Skeletal muscle satellite cell (primary cell): ENCODE data around the gene SOCS2.

ENCODE experiments used
- H3K27me3 ChIP-seq: 2 replicates; pipeline ENCODE4 v1.7.0; 2013; ENCODE audit warnings: low read length; ENCODE audit not compliant: control insufficient read depth, insufficient read depth
- H3K36me3 ChIP-seq: 2 replicates; pipeline ENCODE4 v1.7.0; 2013; ENCODE audit warnings: mild to moderate bottlenecking, control low read depth, low read length; ENCODE audit not compliant: insufficient read depth
- H3K4me1 ChIP-seq: 2 replicates; pipeline ENCODE4 v1.7.0; 2013; ENCODE audit warnings: low read length; ENCODE audit not compliant: control insufficient read depth, insufficient read depth
- H3K4me2 ChIP-seq: 2 replicates; pipeline ENCODE4 v1.7.0; 2013; ENCODE audit warnings: mild to moderate bottlenecking, low read length
- H3K4me3 ChIP-seq: 2 replicates; pipeline ENCODE4 v1.7.0; 2013; ENCODE audit warnings: low read length
- H3K9ac ChIP-seq: 2 replicates; pipeline ENCODE4 v1.7.0; 2013; ENCODE audit warnings: mild to moderate bottlenecking, low read depth, low read length, moderate library complexity
- H3K9me3 ChIP-seq: replicated peaks from 2 replicates; pipeline ENCODE4 v1.7.0; 2013; ENCODE audit warnings: mild to moderate bottlenecking, control low read depth, low read length

SOCS2 gene

DNA sequence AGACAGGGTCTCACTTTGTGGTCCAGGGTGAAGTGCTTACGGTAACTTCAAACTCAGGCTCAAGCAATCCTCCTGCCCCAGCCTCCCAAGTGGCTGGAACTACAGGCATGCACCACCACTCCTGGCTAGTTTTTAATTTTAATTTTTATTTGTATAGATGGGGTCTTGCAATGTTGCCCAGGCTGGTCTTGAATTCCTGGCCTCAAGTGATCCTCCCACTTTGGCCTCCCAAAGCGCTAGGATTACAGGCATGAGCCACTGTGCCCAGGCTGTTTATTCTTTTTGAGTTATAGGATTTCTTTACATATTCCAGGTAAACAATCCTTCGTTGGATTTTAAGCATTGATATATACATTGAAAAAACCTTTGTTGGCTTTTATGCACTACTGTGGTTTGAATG, 26.7 kb downstream of the SOCS2 start:
- Histone ChIP-seq H3K4me3 (no peak overlapping the region), H3K9me3 (no peaks in the 10 kb centered on the region), H3K27me3 (no peaks in the 10 kb centered on the region), H3K4me2 (no peak overlapping the region), H3K9ac (no peak overlapping the region), H3K4me1 (peaks cover 5% of the 10 kb centered on the region), H3K36me3 (no peaks in the 10 kb centered on the region)

DNA sequence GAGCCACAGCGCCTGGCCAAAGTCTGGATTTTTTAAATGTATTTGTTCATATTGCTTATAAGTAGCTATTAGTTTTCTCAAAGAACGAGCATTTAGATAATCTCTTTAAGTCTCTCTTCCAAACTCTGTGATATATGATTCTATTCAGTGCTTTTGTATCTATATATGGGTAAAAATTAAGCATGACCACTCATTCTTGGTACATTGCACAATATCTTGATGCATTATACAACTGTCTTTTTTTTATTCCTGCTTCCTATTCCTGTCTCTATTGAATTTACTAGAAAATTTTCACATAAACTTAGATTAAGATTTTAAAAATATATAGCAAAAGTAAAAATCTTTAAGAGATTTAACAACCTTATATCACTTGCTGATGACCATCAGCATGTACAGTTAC, 29.1 kb downstream of the SOCS2 start:
- H3K4me3 ChIP-seq: no peak overlapping the region
- H3K4me1 ChIP-seq: no peaks in the 10 kb centered on the region
- H3K9me3 ChIP-seq: no peaks in the 10 kb centered on the region
- H3K36me3 ChIP-seq: no peaks in the 10 kb centered on the region
- H3K4me2 ChIP-seq: no peak overlapping the region
- H3K9ac ChIP-seq: no peak overlapping the region
- H3K27me3 ChIP-seq: no peaks in the 10 kb centered on the region

DNA sequence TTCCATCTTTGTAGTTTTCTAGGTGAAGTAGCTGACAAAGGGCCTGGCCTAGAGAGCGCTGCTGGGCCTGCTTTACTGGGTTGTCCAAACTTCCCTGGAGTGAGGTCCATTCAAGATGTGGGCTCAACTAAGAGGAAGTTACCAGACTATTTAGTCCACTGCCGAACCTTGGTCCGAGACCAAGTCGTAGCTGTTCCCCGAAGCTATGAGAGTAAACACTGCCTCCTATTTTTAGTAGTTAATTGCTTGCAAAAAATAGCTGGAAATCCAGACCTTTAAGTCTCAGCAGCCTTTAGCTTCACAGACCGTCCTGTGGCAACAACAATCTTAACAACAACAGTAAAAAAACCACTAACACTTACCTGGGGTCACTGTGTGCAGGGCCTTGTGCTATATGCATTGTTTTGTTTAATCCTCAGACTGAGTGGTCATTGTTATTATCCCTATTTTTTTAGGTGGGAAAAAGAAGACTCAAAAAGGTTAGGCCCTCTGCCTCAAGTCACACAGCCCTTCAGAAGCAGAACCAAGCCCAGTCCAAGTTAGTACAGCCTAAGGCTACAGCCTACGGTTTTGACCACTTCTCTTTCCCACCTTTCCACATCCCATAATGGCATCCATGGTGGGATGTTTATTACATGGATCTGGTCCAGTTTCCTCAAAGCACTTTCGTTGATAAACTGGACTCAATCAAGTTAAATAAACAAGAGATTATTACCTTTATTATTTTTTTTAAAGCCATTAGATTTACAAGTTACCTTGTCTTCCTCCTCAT, 30.6 kb downstream of the SOCS2 start:
- Histone ChIP-seq H3K27me3 (no peaks in the 10 kb centered on the region), H3K36me3 (no peaks in the 10 kb centered on the region), H3K4me3 (no peak overlapping the region)

DNA sequence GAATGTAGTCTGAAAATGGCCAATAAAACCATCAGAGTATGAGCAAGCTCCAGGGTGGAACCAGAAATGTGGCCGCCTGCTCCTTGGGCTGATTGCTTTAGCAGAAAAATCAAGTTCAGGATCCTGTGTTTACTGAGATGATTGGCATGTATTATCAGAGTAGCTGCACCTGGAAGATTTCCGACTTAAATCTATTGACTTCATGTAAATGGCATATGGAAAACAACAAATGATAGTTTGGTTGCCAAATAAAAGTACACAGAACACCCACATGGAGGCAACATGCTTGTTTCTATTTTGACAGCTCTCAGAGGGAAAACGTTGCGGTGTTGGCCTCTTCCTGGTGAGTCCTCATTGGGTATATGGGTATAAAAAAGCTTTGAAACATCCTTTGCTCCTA, 31.3 kb downstream of the SOCS2 start:
- Histone ChIP-seq H3K4me1 (no peaks in the 10 kb centered on the region), H3K9ac (no peak overlapping the region), H3K9me3 (no peaks in the 10 kb centered on the region), H3K4me2 (no peak overlapping the region), H3K27me3 (no peaks in the 10 kb centered on the region), H3K4me3 (no peak overlapping the region), H3K36me3 (no peaks in the 10 kb centered on the region)

More for the DNA sequence above, 30.6 kb downstream of the SOCS2 start:
- H3K9ac ChIP-seq: no peak overlapping the region
- H3K4me2 ChIP-seq: no peak overlapping the region
- H3K9me3 ChIP-seq: no peaks in the 10 kb centered on the region
- H3K4me1 ChIP-seq: no peaks in the 10 kb centered on the region

DNA sequence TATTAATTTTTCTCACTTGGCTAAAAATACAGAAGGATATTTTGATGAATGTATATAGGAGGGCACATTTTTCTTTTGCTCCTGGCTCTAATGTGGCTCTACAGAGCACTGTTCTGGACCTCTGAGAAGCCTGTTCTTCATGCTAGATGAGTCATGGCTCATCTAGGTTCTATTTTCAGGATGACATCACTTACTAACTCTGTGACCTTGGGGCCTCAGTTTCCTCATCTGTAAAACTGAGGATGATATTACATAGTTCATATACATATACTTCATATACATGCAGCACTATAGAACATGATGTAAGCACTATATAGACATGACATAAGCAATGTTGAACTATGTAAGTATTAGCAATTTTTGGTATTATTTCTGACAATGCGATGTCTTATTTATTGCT, 35.8 kb downstream of the SOCS2 start:
- H3K9me3 ChIP-seq: no peaks in the 10 kb centered on the region
- H3K4me1 ChIP-seq: no peaks in the 10 kb centered on the region
- H3K4me3 ChIP-seq: no peak overlapping the region
- H3K9ac ChIP-seq: no peak overlapping the region
- no peaks in the 10 kb centered on the region for H3K36me3 ChIP-seq
- H3K27me3 ChIP-seq: no peaks in the 10 kb centered on the region
- no peak overlapping the region for H3K4me2 ChIP-seq

DNA sequence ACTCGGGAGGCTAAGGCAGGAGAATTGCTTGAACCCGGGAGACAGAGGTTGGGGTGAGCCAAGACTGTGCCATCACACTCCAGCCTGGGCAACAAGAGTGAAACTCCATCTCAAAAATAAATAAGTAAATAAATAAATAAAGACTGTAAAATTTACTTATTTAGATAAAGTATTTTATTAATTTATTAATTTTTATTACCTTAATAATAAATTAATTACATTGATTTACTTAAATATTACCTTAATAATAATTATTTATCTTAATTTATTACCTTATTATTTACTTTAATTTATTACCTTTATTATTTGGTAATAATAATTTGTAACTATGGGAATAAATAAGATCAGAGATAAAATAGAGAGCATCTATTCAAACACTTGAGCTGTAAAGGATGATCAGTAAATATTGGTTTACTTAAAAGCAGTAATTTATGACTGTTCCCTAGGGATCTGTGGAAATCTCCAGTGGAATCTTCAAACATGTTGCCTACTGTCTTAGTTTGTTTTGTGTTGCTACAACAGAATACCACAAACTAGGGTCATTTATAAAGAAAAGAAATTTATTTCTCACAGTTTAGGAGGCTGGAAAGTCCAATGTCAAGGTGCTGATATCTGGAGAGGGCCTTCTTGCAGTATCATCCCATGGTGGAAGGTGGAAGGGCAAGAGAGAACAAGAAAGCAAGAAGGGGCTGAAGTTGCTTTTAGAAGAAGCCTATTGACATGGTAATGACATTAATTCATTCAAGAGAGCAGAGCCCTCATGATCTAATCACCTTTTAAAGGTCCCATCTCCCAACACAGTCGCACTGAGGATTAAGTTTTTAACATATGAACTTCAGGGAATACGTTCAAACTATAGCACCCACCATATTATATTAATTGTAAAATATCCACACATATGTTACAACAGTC, 37.1 kb downstream of the SOCS2 start:
- Histone ChIP-seq H3K9ac (no peak overlapping the region), H3K27me3 (no peaks in the 10 kb centered on the region), H3K4me1 (no peaks in the 10 kb centered on the region)

DNA sequence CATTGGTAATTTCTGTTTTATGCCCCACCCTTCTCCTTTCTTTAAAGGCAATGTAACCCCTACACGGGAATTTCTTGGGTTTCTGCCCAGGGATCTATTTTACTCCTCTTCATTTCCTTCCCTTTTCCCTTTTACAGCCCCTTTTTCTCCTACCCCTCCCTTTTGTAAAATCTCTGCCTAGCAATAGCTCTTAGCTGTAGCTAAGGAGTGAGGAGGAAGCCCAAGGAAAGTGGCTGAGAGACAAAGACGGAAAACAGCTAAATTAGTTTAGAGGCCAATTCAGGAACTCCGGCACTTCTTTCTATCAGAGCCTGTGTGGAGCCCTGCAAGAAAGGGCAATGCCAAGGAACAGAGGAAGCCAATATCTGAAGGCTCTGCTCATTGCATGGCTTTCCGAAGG, 40.3 kb downstream of the SOCS2 start:
- H3K27me3 ChIP-seq: no peaks in the 10 kb centered on the region
- H3K9me3 ChIP-seq: no peaks in the 10 kb centered on the region
- H3K9ac ChIP-seq: no peak overlapping the region
- H3K4me3 ChIP-seq: no peak overlapping the region
- no peak overlapping the region for H3K4me2 ChIP-seq
- H3K36me3 ChIP-seq: no peaks in the 10 kb centered on the region
- H3K4me1 ChIP-seq: peaks cover 3% of the 10 kb centered on the region

More for the DNA sequence above, 37.1 kb downstream of the SOCS2 start:
- Histone ChIP-seq H3K9me3 (no peaks in the 10 kb centered on the region), H3K36me3 (no peaks in the 10 kb centered on the region), H3K4me2 (no peak overlapping the region), H3K4me3 (no peak overlapping the region)

DNA sequence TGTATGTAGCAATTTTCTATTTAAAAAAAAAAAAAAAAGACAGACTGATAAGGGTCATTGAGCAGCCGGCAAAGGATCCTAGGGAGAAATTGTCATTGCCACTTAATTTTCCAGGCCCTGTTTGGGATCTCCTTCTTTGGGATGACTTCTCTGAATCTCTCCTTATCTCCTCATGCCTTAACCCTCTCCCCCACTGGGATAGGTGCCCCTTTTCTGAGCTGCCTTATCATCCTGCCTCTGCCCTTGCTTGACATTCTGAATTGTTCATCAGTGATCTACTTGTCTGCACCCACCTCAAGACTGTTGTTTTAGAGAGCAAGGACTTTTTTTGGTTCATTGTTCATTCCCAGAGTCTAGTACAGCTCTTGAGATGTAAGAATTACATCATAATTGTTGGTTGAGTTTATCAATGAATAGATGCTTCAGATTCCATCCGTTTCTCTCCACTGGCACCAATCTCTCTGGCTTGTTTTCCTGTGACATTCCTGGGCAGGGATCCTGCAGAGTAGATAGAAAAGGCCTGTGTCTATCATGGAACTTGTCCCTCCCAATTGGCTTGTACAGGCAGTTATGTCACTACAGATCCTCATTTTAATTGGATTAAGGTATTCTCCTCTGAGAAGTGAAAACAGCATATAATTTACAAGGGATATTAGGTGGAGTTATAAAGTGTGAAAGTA, 42.6 kb downstream of the SOCS2 start:
- H3K4me3 ChIP-seq: no peak overlapping the region
- no peaks in the 10 kb centered on the region for H3K9me3 ChIP-seq
- no peaks in the 10 kb centered on the region for H3K36me3 ChIP-seq
- H3K4me1 ChIP-seq: peaks cover 3% of the 10 kb centered on the region
- H3K4me2 ChIP-seq: no peak overlapping the region
- H3K27me3 ChIP-seq: no peaks in the 10 kb centered on the region
- H3K9ac ChIP-seq: no peak overlapping the region

DNA sequence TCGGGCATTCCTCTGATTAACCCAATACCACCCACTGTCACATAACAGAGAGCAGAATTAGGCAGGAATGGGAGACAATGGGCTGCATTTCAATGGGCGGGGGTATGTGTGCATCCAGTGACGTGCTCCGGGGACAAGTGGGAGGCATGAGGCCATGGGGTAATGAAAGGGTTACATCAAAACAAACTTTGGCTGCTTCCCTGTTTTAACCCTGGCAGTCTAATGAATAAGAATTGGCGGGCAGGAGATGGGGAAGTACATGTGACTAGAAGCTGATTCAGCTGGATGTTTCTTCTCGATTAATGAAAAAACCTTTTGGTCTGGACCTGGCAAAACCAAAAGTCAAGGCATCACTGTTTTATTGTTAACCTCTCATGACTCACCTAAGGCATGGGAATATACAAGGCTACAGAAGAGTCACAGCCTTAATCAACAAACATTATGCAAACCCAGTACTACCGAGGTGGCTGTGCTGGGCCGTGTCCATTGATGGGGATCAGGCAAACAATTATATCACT, 44.2 kb downstream of the SOCS2 start:
- Histone ChIP-seq H3K4me3 (no peak overlapping the region), H3K27me3 (no peaks in the 10 kb centered on the region), H3K9me3 (no peaks in the 10 kb centered on the region), H3K36me3 (no peaks in the 10 kb centered on the region), H3K4me2 (no peak overlapping the region), H3K9ac (no peak overlapping the region), H3K4me1 (peaks cover 4% of the 10 kb centered on the region)

DNA sequence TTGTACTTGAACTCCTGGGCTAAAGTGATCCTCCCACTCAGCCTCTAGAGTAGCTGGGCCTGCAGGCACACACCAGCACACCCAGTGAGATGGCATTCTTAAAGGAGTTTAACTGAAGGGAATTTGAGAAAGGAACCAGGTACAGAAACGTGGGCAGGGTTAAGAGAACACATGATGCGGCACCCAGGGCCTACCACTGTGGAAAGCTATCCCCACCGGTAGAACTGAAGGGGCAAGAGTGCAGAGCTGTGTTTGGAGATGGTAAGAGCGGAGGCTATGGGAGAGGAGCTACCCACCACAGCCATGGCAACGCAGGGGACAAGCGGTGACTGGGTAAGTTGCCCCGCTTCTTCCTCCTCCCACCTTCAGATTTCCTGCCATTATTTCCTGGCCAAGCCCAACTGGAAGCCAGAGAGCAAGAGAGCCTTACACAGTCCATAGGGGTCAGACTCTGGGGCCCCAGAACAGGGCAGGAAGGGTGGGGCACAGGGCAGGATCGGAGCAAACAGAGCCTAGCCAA, 46.5 kb downstream of the SOCS2 start:
- Histone ChIP-seq H3K9ac (no peak overlapping the region), H3K4me2 (no peak overlapping the region), H3K4me3 (no peak overlapping the region), H3K4me1 (peaks cover 18% of the 10 kb centered on the region), H3K36me3 (no peaks in the 10 kb centered on the region), H3K9me3 (no peaks in the 10 kb centered on the region), H3K27me3 (no peaks in the 10 kb centered on the region)

DNA sequence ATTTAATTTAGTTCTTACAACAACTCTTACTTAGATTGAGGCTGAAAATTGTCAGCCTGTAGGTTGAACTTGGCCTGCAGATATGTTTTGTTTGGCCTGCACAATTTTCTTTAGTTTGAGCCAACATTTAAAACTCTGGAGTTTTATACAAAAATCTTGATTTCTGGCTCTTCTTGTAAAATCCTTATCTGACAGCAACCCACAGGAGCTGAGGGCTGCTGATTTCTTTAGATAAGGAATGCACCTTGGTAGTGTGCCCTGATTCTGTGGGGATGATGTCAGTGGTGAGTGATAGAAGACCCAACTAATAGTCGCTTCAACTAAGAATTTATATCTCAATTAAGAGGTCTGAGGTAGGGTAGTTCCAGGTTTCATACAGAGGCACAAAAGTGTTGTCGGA, 49.5 kb downstream of the SOCS2 start:
- no peak overlapping the region for H3K4me2 ChIP-seq
- H3K9me3 ChIP-seq: no peaks in the 10 kb centered on the region
- H3K9ac ChIP-seq: no peak overlapping the region
- H3K36me3 ChIP-seq: no peaks in the 10 kb centered on the region
- H3K27me3 ChIP-seq: no peaks in the 10 kb centered on the region
- no peak overlapping the region for H3K4me3 ChIP-seq
- H3K4me1 ChIP-seq: peaks cover 36% of the 10 kb centered on the region
